RWPE1 (cell line): ENCODE results near the gene TRIM67.

Experiments used
- CTCF ChIA-PET: fragments of 350-600 bp; sonication (Branson Sonifier 250); formaldehyde crosslinking; extraction: SDS; loops from one replicate; lab custom pipeline; 2021; lab: Yijun Ruan, JAX
- POLR2A ChIA-PET: fragments of 400-600 bp; formaldehyde crosslinking; extraction: SDS; loops from one replicate; lab custom pipeline; 2020; ENCODE audit warnings: antibody characterized with exemption; ENCODE audit not compliant: low non-redundant PET; lab: Yijun Ruan, JAX
- DNase-seq: peaks from one replicate; pipeline ENCODE4 v3.0.0; 2012; ENCODE audit warnings: low spot score
- H3K27ac ChIP-seq: fragments of 450-650 bp; 2 replicates; pipeline ENCODE4 v1.5.1; 2017
- CTCF ChIP-seq: fragments of 450-650 bp; conservative IDR thresholded peaks from 2 replicates; pipeline ENCODE4 v1.5.1; 2017; ENCODE audit warnings: low read depth, mild to moderate bottlenecking

TRIM67 gene

DNA sequence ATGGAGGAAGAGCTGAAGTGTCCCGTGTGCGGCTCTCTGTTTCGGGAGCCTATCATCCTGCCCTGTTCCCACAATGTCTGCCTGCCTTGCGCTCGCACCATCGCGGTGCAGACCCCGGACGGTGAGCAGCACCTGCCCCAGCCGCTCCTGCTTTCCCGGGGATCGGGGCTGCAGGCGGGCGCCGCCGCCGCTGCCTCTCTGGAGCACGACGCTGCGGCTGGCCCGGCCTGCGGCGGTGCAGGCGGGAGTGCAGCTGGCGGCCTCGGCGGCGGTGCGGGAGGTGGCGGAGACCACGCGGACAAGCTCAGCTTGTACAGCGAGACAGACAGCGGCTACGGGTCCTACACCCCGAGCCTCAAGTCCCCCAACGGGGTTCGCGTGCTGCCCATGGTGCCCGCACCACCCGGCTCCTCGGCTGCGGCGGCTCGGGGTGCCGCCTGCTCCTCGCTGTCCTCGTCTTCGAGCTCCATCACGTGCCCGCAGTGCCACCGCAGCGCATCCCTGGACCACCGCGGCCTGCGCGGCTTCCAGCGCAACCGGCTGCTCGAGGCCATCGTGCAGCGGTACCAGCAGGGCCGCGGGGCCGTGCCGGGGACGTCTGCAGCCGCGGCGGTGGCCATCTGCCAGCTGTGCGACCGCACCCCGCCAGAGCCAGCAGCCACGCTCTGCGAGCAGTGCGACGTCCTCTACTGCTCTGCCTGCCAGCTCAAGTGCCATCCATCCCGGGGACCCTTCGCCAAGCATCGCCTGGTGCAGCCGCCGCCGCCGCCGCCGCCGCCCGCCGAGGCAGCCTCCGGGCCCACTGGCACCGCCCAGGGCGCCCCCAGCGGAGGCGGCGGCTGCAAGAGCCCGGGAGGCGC is 1.3 kb downstream of the TRIM67 start:
- CTCF ChIA-PET = interaction anchor here (0.5 kb wide), 1 partner anchor 11 kb away, joined by 3 read pairs; no protein-coding TSS in a partner anchor
- TF ChIP-seq CTCF = no peak
- POLR2A ChIA-PET = no interaction called here
- H3K27ac ChIP-seq = no peak overlapping the region
- DNase-seq = no peak

GRCh38 chr1:231163830-231164427 is 2.1 kb downstream of the TRIM67 start:
- no peak for TF ChIP-seq CTCF
- H3K27ac ChIP-seq = no peak overlapping the region
- ChIA-PET POLR2A (no interaction called here), CTCF (no interaction called here)
- DNase-seq = no peak

GRCh38 chr1:231165371-231165770 is 3.5 kb downstream of the TRIM67 start:
- DNase-seq = no peak
- POLR2A ChIA-PET = no interaction called here

DNA sequence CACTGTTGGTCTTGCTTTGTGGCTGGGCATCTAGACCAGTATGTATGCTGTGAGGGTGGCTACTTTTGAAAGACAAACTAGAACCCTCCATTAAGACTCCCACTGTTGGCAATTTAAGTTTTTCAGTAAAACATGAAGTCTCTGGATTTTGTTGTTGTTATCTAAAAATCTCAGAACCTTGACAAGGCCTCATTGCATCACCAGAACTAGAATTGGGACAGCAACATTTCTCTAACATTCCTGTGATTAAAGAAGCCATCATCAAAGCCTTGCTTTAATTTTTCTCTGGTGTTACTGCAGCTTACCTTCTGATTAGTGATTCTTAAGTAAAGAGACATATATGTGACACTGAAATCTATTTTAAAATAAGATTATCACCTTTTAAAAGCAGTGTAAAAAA is 4.5 kb downstream of the TRIM67 start:
- ChIA-PET POLR2A (no interaction called here), CTCF (interaction anchor here (1.2 kb wide), 1 partner anchor 15 kb away, joined by 3 read pairs; no protein-coding TSS in a partner anchor)
- no peak for DNase-seq
- H3K27ac ChIP-seq = no peak overlapping the region
- TF ChIP-seq CTCF = no peak

More at GRCh38 chr1:231165371-231165770, 3.5 kb downstream of the TRIM67 start:
- CTCF ChIA-PET = no interaction called here
- no peak overlapping the region for H3K27ac ChIP-seq
- TF ChIP-seq CTCF = no peak

DNA sequence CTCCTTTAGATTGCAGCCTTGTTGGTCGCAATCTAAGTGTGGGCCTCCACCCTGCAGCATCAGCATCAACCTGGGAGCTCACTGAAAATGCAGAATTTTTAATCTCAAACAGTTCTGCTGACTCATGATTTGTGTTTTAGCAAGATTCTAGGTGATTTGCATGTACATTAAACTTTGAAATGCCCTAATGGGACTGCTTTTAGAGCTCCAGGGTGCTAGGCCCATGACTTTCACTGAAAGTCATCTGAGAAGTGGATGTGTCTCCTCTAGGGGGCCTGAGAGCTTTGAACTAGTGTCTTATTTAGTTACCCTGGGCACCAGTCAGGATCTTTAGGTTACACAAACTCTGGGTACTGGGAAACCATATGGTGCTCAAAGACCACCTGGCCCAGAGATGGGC is 9.0 kb downstream of the TRIM67 start:
- DNase-seq = no peak
- ChIA-PET CTCF (interaction anchor here (0.6 kb wide), 1 partner anchor 453 kb away, joined by 5 read pairs; no protein-coding TSS in a partner anchor), POLR2A (no interaction called here)
- no peak overlapping the region for H3K27ac ChIP-seq
- TF ChIP-seq CTCF = no peak

DNA sequence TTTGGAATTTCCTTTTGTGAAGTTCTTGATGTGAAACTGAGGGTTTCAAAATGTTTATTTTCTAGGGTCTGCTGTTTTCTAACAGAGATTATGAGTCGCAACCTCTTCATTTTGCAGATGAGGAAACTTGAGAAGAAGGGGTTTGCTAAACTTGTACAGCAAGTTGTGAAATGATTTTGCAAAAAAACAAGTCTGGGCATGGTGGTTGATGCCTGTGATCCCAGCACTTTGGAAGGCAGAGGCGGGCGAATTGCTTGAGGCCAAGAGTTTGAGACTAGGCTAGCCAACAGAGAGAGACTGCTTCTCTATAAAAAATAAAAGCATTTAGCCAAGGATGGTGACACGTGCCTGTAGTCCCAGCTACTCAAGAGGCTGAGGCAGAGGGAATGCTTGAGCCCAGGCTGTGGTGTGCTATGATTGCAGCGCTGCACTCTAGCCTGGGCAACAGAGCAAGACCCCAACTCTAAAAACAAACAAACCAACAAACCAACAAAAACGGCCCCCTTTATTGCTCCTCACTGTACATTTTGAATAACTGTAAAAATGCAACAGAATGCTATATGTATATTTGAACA is 9.9 kb downstream of the TRIM67 start:
- no peak overlapping the region for H3K27ac ChIP-seq
- DNase-seq = no peak
- ChIA-PET POLR2A (no interaction called here), CTCF (no interaction called here)
- no peak for TF ChIP-seq CTCF
